Prostate gland (tissue), 2 donors: ENCODE measurements around the gene ZSCAN31. TPM values are rescaled to one million over a fixed set of nuclear protein-coding genes. Genes with fewer than 3 reads are reported as not detected.

Experiments
- DNase-seq: peaks from one replicate; pipeline ENCODE4 v3.0.0-alpha.2; 2019; ENCODE audit warnings: low spot score
- H3K27ac ChIP-seq, 2 donors: fragments of 200-600 bp; sonication (generic); 2 replicates each; pipeline ENCODE4 v1.5.1; 2017 to 2019
- H3K27me3 ChIP-seq: fragments of 200-600 bp; sonication (generic); replicated peaks from 2 replicates; pipeline ENCODE4 v1.5.1; 2019; ENCODE audit not compliant: insufficient read depth
- H3K36me3 ChIP-seq, 2 donors: fragments of 200-600 bp; sonication (generic); 1 replicate in 1 of 2; 2 replicates in 1 of 2; pipeline versions ENCODE4 v1.5.1 to v1.8.1; 2017 to 2019
- H3K4me1 ChIP-seq: fragments of 200-600 bp; sonication (generic); replicated peaks from 2 replicates; pipeline ENCODE4 v1.5.1; 2019
- H3K4me3 ChIP-seq, 2 donors: fragments of 200-600 bp; sonication (generic); 2 replicates each; pipeline ENCODE4 v1.5.1; 2017 to 2019
- H3K9me3 ChIP-seq: fragments of 200-600 bp; sonication (generic); 2 replicates; pipeline ENCODE4 v1.5.1; 2017
- CTCF ChIP-seq, 4 experiments: fragments of 200-600 bp in 2 of 4; fragments of 450-650 bp in 2 of 4; sonication (generic) in 2 of 4; IDR thresholded peaks; 1 replicate in 3 of 4; 2 replicates in 1 of 4; pipeline ENCODE4 v1.5.1; 2016 to 2019; ENCODE audit warnings: antibody characterized with exemption in 4 of 4, mild to moderate bottlenecking in 2 of 4, moderate library complexity in 2 of 4
- POLR2A ChIP-seq: fragments of 450-650 bp; IDR thresholded peaks from one replicate; pipeline ENCODE4 v1.6.1; 2016; ENCODE audit warnings: antibody characterized with exemption, mild to moderate bottlenecking
- POLR2AphosphoS5 ChIP-seq: sonication (generic); formaldehyde crosslinking; IDR thresholded peaks from one replicate; pipeline ENCODE4 v1.6.1; 2017; ENCODE audit warnings: antibody characterized with exemption
- WGBS: methylation state at CpG from one replicate; pipeline ENCODE4 v1.1.5; 2018; 5-methylcytosine and 5-hydroxymethylcytosine counted together
- intact Hi-C: fragments of 100-400 bp; cut with DNase I; formaldehyde crosslinking; loops from one replicate; pipeline ENCODE4 v1.14.2; 2022
- total RNA-seq, 2 donors: library from RNA; depleted of rRNA; stranded (reverse); fragments of >200 nt; gene quantifications; one replicate each; pipeline ENCODE4 v1.1.0, GENCODE V29; 2016

The ZSCAN31 gene
- total RNA-seq, 2 donors from 2014 or later: 13.7 to 21.7 TPM

- no peak for DNase-seq
- H3K36me3 ChIP-seq: no peaks in the 10 kb centered on the region
- TF ChIP-seq POLR2A (no peak), POLR2AphosphoS5 (no peak), CTCF (IDR thresholded peaks at IDR 0.05) (no peak)
- no peaks in the 10 kb centered on the region for H3K27me3 ChIP-seq
- peak overlapping the region; percentile 97 to 99 for H3K27ac ChIP-seq
- no peaks in the 10 kb centered on the region for H3K4me1 ChIP-seq
- intact Hi-C loops: loop anchor here (5.0 kb wide), 2 partner anchors 67 to 197 kb away; partner anchors contain the start of gene ZSCAN26
- H3K4me3 ChIP-seq: no peak overlapping the region
- H3K9me3 ChIP-seq: no peaks in the 10 kb centered on the region
- 64% methylated on average over 7 of the region's 7 CpGs for WGBS
Observed at GRCh38 chr6:28334286-28335039, 1.5 kb downstream of the ZSCAN31 start.

- Histone ChIP-seq H3K4me1 (no peaks in the 10 kb centered on the region), H3K27me3 (no peaks in the 10 kb centered on the region), H3K9me3 (no peaks in the 10 kb centered on the region), H3K4me3 (no peak overlapping the region), H3K27ac (no peak overlapping the region), H3K36me3 (no peaks in the 10 kb centered on the region)
- WGBS: 90% methylated on average over 1 of the region's 1 CpG
- no peak for DNase-seq
- intact Hi-C loops: no loop called here
- no peak for TF ChIP-seq POLR2AphosphoS5
Observed at GRCh38 chr6:28333599-28334018, 2.3 kb downstream of the ZSCAN31 start.

GRCh38 chr6:28333047-28333446 lies 2.9 kb downstream of the ZSCAN31 start:
- Histone ChIP-seq H3K36me3 (no peaks in the 10 kb centered on the region), H3K27me3 (no peaks in the 10 kb centered on the region), H3K27ac (no peak overlapping the region), H3K9me3 (no peaks in the 10 kb centered on the region), H3K4me3 (no peak overlapping the region), H3K4me1 (no peaks in the 10 kb centered on the region)
- DNase-seq: no peak
- 78% methylated on average over 2 of the region's 2 CpGs for WGBS
- intact Hi-C loops: no loop called here
- no peak for TF ChIP-seq CTCF (IDR thresholded peaks at IDR 0.05)
- TF ChIP-seq POLR2A: no peak
- TF ChIP-seq POLR2AphosphoS5: no peak

GRCh38 chr6:28330041-28330440 lies 5.9 kb downstream of the ZSCAN31 start:
- Histone ChIP-seq H3K9me3 (no peaks in the 10 kb centered on the region), H3K4me1 (no peaks in the 10 kb centered on the region), H3K4me3 (no peak overlapping the region), H3K36me3 (peaks cover 10% of the 10 kb centered on the region in 2 donors), H3K27me3 (no peaks in the 10 kb centered on the region), H3K27ac (no peak overlapping the region)
- intact Hi-C loops: no loop called here
- TF ChIP-seq POLR2A (no peak), CTCF (IDR thresholded peaks at IDR 0.05) (no peak), POLR2AphosphoS5 (no peak)
- DNase-seq: no peak
- WGBS: 44% methylated on average over 1 of the region's 1 CpG

- Histone ChIP-seq H3K36me3 (peaks cover 10% of the 10 kb centered on the region in 2 donors), H3K27me3 (no peaks in the 10 kb centered on the region), H3K27ac (no peak overlapping the region), H3K4me3 (no peak overlapping the region), H3K9me3 (no peaks in the 10 kb centered on the region), H3K4me1 (no peaks in the 10 kb centered on the region)
- 95% methylated on average over 7 of the region's 7 CpGs for WGBS
- intact Hi-C loops: no loop called here
- no peak for DNase-seq
- TF ChIP-seq POLR2AphosphoS5 (no peak), CTCF (IDR thresholded peaks at IDR 0.05) (no peak), POLR2A (no peak)
Observed at GRCh38 chr6:28326371-28326948, 9.5 kb downstream of the ZSCAN31 start.
